Coronary artery (tissue), 2 donors: ENCODE results near the gene RAET1E.
"Not testable (repeated sequence)": the region's sequence is repeated elsewhere in the genome, so short reads cannot be mapped to it uniquely, and the experiment has no call there.

ENCODE experiments used
- DNase-seq: peaks from one replicate; pipeline ENCODE4 v3.0.0-alpha.2; 2017; ENCODE audit warnings: low spot score
- H3K27ac ChIP-seq, 2 donors: fragments of 200-600 bp; sonication (generic); one replicate each; pipeline ENCODE4 v1.5.1; 2016 to 2019
- H3K4me3 ChIP-seq: fragments of 200-600 bp; sonication (generic); 2 replicates; pipeline ENCODE4 v1.5.1; 2016; ENCODE audit warnings: mild to moderate bottlenecking, moderate library complexity
- CTCF ChIP-seq: fragments of 200-600 bp; sonication (generic); IDR thresholded peaks from one replicate; pipeline ENCODE4 v1.5.1; 2019; ENCODE audit warnings: antibody characterized with exemption

Gene RAET1E

GRCh38 chr6:149898966-149899365 is 1.1 kb upstream of the RAET1E start:
- no peak for TF ChIP-seq CTCF
- no peak for DNase-seq

GRCh38 chr6:149897015-149897697 is 757 bp downstream of the RAET1E start:
- Histone ChIP-seq H3K4me3 (peak overlapping the region; percentile 65), H3K27ac (peak overlapping the region; percentile 77 to 87)
- peak; percentile 94 for DNase-seq
- no peak for TF ChIP-seq CTCF

More at GRCh38 chr6:149898966-149899365, 1.1 kb upstream of the RAET1E start:
- Histone ChIP-seq H3K4me3 (no peak overlapping the region), H3K27ac (no peak overlapping the region)

- Histone ChIP-seq H3K4me3 (peak overlapping the region; percentile 65), H3K27ac (peak overlapping the region; percentile 77 to 87)
- no peak for TF ChIP-seq CTCF
- no peak for DNase-seq
Observed at GRCh38 chr6:149896491-149896890, 1.4 kb downstream of the RAET1E start.

- Histone ChIP-seq H3K4me3 (no peak overlapping the region), H3K27ac (peak overlapping the region in 1 of 2 donors; percentile 87)
- no peak for TF ChIP-seq CTCF
- DNase-seq: no peak
Observed at GRCh38 chr6:149895833-149896271, 2.1 kb downstream of the RAET1E start.

- Histone ChIP-seq H3K27ac (peak overlapping the region in 1 of 2 donors; percentile 87), H3K4me3 (no peak overlapping the region)
- no peak for DNase-seq
- TF ChIP-seq CTCF: no peak
Observed at GRCh38 chr6:149895048-149895590, 2.8 kb downstream of the RAET1E start.

GRCh38 chr6:149891864-149892263 is 6.0 kb downstream of the RAET1E start:
- not testable (repeated sequence) for H3K27ac ChIP-seq, H3K4me3 ChIP-seq, DNase-seq

GRCh38 chr6:149891259-149891658 is 6.7 kb downstream of the RAET1E start:
- no peak overlapping the region for H3K4me3 ChIP-seq
- TF ChIP-seq CTCF: no peak

More at GRCh38 chr6:149891259-149891658, 6.7 kb downstream of the RAET1E start:
- no peak overlapping the region for H3K27ac ChIP-seq
- DNase-seq: no peak
